Rectal smooth muscle tissue (tissue), 1 donor: ENCODE results near the gene IQCK.
"Not testable (repeated sequence)": the region's sequence is repeated elsewhere in the genome, so short reads cannot be mapped to it uniquely, and the experiment has no call there.

Experiments used
- H3K27ac ChIP-seq: one replicate; pipeline ENCODE4 v1.7.0; 2013; ENCODE audit warnings: low read depth, low read length, inconsistent platforms
- H3K27me3 ChIP-seq: one replicate; pipeline ENCODE4 v1.7.0; 2013; ENCODE audit warnings: low read length; ENCODE audit not compliant: control insufficient read depth, insufficient read depth
- H3K36me3 ChIP-seq: one replicate; pipeline ENCODE4 v1.7.0; 2013; ENCODE audit warnings: low read length; ENCODE audit not compliant: control insufficient read depth, insufficient read depth
- H3K4me1 ChIP-seq: one replicate; pipeline ENCODE4 v1.7.0; 2013; ENCODE audit warnings: low read length; ENCODE audit not compliant: control insufficient read depth, insufficient read depth
- H3K4me3 ChIP-seq: one replicate; pipeline ENCODE4 v1.7.0; 2013; ENCODE audit warnings: low read length
- H3K9ac ChIP-seq: one replicate; pipeline ENCODE4 v1.7.0; 2013; ENCODE audit warnings: low read length

Gene IQCK

DNA sequence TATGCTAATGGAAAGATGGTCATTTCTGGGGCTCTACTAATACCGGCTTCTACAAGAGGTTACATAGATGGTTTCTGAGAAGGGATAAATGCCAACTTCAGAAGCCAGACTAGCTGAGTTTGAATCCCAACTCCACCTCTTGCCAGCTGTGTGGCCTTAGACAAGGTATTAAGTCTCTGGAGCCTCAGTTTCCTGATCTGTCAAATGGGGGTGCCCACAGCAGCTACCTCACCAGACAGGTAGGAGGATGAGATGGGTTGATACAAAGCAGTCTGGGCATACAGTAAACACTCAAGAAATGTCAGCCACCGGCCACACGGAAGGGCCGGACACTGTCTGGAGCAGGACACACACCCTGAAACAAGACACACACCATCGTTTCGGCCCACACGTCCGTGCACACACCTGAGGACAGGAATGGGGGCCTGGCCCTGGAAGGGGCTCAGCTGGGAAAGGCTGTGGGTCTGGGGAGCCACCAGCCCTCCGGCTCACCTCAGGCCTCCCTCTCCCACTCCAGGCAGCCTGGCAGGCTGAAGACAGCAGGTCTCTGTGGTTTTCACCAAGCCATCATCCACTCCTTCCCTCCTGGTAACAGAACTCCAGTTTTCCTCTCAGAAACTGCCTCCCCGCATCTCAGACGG is 5.5 kb upstream of the IQCK start:
- Histone ChIP-seq H3K27me3 (no peaks in the 10 kb centered on the region), H3K4me1 (no peaks in the 10 kb centered on the region), H3K36me3 (peaks cover 19% of the 10 kb centered on the region), H3K4me3 (no peak overlapping the region), H3K9ac (no peak overlapping the region), H3K27ac (no peak overlapping the region)

DNA sequence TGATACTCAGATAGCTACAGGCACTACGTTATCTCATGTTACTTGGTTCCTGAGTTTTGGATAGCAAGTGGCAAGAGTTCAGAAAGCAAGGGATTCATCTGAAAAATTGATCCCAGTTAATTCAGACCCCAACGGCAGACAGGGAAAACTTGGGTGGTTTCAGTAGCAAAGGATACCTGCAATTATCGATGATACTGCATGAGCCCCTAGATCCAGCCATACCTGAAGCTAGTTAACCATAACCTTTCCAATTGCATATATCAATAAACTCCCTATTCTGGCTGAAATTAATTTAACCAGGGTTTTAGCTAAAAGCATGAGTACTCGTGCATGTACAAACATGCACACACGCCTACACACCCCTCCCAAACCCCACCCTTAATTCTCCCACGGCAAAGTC is 4.4 kb upstream of the IQCK start:
- Histone ChIP-seq H3K27ac (no peak overlapping the region), H3K4me3 (no peak overlapping the region), H3K4me1 (no peaks in the 10 kb centered on the region), H3K9ac (no peak overlapping the region), H3K36me3 (peaks cover 19% of the 10 kb centered on the region), H3K27me3 (no peaks in the 10 kb centered on the region)

GRCh38 chr16:19715566-19715965 is 2.5 kb upstream of the IQCK start:
- no peak overlapping the region for H3K9ac ChIP-seq
- peaks cover 3% of the 10 kb centered on the region for H3K4me1 ChIP-seq
- no peak overlapping the region for H3K4me3 ChIP-seq
- H3K27me3 ChIP-seq = no peaks in the 10 kb centered on the region
- H3K36me3 ChIP-seq = peaks cover 11% of the 10 kb centered on the region
- no peak overlapping the region for H3K27ac ChIP-seq

DNA sequence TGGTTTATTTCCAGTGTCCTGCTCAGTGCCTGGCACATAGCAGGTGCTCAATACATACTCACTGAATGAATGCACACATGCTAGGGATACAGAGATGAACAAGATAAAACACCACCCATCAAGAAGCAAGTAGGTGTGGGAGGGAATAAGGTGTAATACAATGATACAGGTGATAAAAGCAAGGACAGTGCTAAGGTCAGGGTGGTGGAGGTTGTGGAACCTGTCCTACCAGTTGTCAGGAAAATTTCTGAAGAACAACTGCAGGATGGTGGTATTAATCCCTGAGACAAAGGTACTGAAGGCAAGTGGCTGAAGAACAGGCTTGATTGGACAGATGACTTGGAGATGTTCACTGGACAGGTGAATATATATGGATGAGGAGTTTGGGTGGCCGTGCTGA is 1.9 kb upstream of the IQCK start:
- H3K9ac ChIP-seq = no peak overlapping the region
- H3K27me3 ChIP-seq = no peaks in the 10 kb centered on the region
- H3K4me1 ChIP-seq = peaks cover 3% of the 10 kb centered on the region
- H3K36me3 ChIP-seq = peaks cover 11% of the 10 kb centered on the region
- H3K27ac ChIP-seq = no peak overlapping the region
- H3K4me3 ChIP-seq = no peak overlapping the region

GRCh38 chr16:19716728-19717127 is 1.3 kb upstream of the IQCK start:
- not testable (repeated sequence) for H3K27me3 ChIP-seq, H3K9ac ChIP-seq, H3K4me1 ChIP-seq, H3K27ac ChIP-seq
- Histone ChIP-seq H3K4me3 (peak overlapping the region; percentile 90), H3K36me3 (peaks cover 11% of the 10 kb centered on the region)

- peaks cover 11% of the 10 kb centered on the region for H3K36me3 ChIP-seq
- no peak overlapping the region for H3K9ac ChIP-seq
- H3K4me3 ChIP-seq = peak overlapping the region; percentile 90
- peak overlapping the region; percentile 65 for H3K27ac ChIP-seq
- H3K27me3 ChIP-seq = no peaks in the 10 kb centered on the region
- H3K4me1 ChIP-seq = peaks cover 3% of the 10 kb centered on the region
These were observed 757 bp upstream of the IQCK start for GRCh38 chr16:19717314-19717713.

GRCh38 chr16:19718624-19718965 is 524 bp downstream of the IQCK start:
- peaks cover 9% of the 10 kb centered on the region for H3K36me3 ChIP-seq
- H3K4me3 ChIP-seq = peak overlapping the region; percentile 90
- no peaks in the 10 kb centered on the region for H3K27me3 ChIP-seq
- peak overlapping the region; percentile 45 for H3K9ac ChIP-seq
- H3K4me1 ChIP-seq = peaks cover 3% of the 10 kb centered on the region
- no peak overlapping the region for H3K27ac ChIP-seq

DNA sequence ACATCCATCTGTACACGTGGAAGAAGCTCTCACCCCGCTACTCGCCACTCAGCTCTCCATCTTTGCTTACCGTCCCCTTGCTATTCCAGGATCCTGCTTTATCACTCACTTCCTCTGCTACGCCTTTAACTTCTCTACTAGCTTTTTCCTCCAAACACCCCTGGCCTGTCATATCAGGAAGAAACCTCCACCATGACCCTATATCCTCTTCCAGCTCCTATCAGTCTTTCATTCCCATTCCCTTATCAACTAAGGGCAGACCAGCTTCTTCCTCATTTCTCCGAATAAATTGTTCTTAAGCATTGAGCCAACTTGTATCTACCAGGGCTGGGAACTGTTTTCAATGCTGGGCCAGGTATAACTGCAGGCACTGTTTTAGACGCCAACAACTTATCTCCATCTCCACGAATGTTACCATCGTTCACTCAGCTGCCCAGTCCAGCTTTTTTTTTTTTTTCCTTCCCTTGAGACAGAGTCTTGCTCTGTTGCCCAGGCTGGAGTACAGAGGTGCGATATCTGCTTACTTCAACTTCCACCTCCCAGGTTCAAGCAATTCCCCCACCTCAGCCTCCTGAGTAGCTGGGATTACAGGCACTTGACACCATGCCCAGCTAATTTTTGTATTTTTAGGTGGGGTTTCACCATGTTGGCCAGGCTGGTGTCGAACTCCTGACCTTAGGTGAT is 4.3 kb downstream of the IQCK start:
- Histone ChIP-seq H3K27me3 (no peaks in the 10 kb centered on the region), H3K27ac (no peak overlapping the region), H3K4me1 (peaks cover 3% of the 10 kb centered on the region), H3K36me3 (no peaks in the 10 kb centered on the region), H3K9ac (no peak overlapping the region), H3K4me3 (no peak overlapping the region)

- Histone ChIP-seq H3K9ac (no peak overlapping the region), H3K4me3 (no peak overlapping the region), H3K27me3 (no peaks in the 10 kb centered on the region), H3K4me1 (peaks cover 3% of the 10 kb centered on the region), H3K36me3 (no peaks in the 10 kb centered on the region), H3K27ac (no peak overlapping the region)
These were observed 4.9 kb downstream of the IQCK start for GRCh38 chr16:19722981-19723380.

- Histone ChIP-seq H3K27me3 (no peaks in the 10 kb centered on the region), H3K9ac (no peak overlapping the region), H3K4me3 (no peak overlapping the region), H3K4me1 (no peaks in the 10 kb centered on the region), H3K27ac (no peak overlapping the region), H3K36me3 (no peaks in the 10 kb centered on the region)
These were observed 10.5 kb downstream of the IQCK start for GRCh38 chr16:19728636-19728965.

DNA sequence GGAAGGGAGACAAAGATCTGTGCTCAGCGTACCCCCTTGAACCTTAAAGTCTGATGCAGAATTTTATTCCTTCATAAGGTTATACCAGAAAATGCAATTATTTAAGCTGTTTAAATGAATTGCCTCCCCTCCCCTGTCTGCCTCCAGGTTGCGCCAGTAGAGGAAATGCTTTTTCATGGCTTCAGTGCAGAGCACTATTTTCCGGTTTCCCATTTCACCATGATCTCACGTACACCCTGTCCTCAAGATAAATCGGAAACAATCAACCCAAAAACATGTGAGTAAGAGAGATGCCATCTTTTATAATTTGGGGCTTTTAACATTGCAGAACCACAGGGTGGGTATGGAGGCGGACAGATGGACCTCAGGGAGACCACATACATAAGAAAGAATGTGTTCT is 15.5 kb downstream of the IQCK start:
- Histone ChIP-seq H3K9ac (no peak overlapping the region), H3K27ac (no peak overlapping the region), H3K27me3 (no peaks in the 10 kb centered on the region), H3K4me1 (no peaks in the 10 kb centered on the region), H3K4me3 (no peak overlapping the region), H3K36me3 (no peaks in the 10 kb centered on the region)

- Histone ChIP-seq H3K27ac (no peak overlapping the region), H3K4me3 (no peak overlapping the region), H3K9ac (no peak overlapping the region), H3K27me3 (no peaks in the 10 kb centered on the region), H3K36me3 (no peaks in the 10 kb centered on the region), H3K4me1 (no peaks in the 10 kb centered on the region)
These were observed 17.2 kb downstream of the IQCK start for GRCh38 chr16:19735074-19735867.
